ENCODE data around the gene TRPM2. TPM values are rescaled to one million over a fixed set of nuclear protein-coding genes. Genes with fewer than 3 reads are reported as not detected.

TRPM2 gene
- total RNA-seq, 1 donor from 2014 or later: not detected

GRCh38 chr21:44332383-44332782, 21.0 kb upstream of the TRPM2 start:
- Mint-ChIP-seq H3K4me1 (ENCODE audit: unreplicated experiment) (peaks cover under 1% of the 10 kb centered on the region), H3K4me3 (ENCODE audit: unreplicated experiment) (no peak overlapping the region), H3K27ac (ENCODE audit: unreplicated experiment) (no peak overlapping the region), H3K36me3 (ENCODE audit: unreplicated experiment) (no peaks in the 10 kb centered on the region), H3K27me3 (ENCODE audit: unreplicated experiment) (no peaks in the 10 kb centered on the region), H3K9me3 (ENCODE audit: unreplicated experiment) (no peaks in the 10 kb centered on the region)
- no peak for TF ChIP-seq CTCF (IDR thresholded peaks at IDR 0.05)
- no peak for DNase-seq (ENCODE audit: extremely low spot score, unreplicated experiment)

- H3K27me3 Mint-ChIP-seq (ENCODE audit: unreplicated experiment): no peaks in the 10 kb centered on the region
- H3K27ac Mint-ChIP-seq (ENCODE audit: unreplicated experiment): no peak overlapping the region
- H3K9me3 Mint-ChIP-seq (ENCODE audit: unreplicated experiment): no peaks in the 10 kb centered on the region
- DNase-seq (ENCODE audit: extremely low spot score, unreplicated experiment): no peak
- peaks cover 7% of the 10 kb centered on the region for H3K4me1 Mint-ChIP-seq (ENCODE audit: unreplicated experiment)
- TF ChIP-seq CTCF (IDR thresholded peaks at IDR 0.05): no peak
- H3K4me3 Mint-ChIP-seq (ENCODE audit: unreplicated experiment): no peak overlapping the region
- H3K36me3 Mint-ChIP-seq (ENCODE audit: unreplicated experiment): no peaks in the 10 kb centered on the region
Measured at GRCh38 chr21:44332965-44333364, 20.5 kb upstream of the TRPM2 start.

GRCh38 chr21:44333509-44334328, 19.7 kb upstream of the TRPM2 start:
- no peaks in the 10 kb centered on the region for H3K36me3 Mint-ChIP-seq (ENCODE audit: unreplicated experiment)
- H3K27me3 Mint-ChIP-seq (ENCODE audit: unreplicated experiment): no peaks in the 10 kb centered on the region
- no peak overlapping the region for H3K27ac Mint-ChIP-seq (ENCODE audit: unreplicated experiment)
- DNase-seq (ENCODE audit: extremely low spot score, unreplicated experiment): no peak
- H3K4me3 Mint-ChIP-seq (ENCODE audit: unreplicated experiment): no peak overlapping the region
- H3K9me3 Mint-ChIP-seq (ENCODE audit: unreplicated experiment): no peaks in the 10 kb centered on the region
- no peak for TF ChIP-seq CTCF (IDR thresholded peaks at IDR 0.05)
- peaks cover 11% of the 10 kb centered on the region for H3K4me1 Mint-ChIP-seq (ENCODE audit: unreplicated experiment)

DNA sequence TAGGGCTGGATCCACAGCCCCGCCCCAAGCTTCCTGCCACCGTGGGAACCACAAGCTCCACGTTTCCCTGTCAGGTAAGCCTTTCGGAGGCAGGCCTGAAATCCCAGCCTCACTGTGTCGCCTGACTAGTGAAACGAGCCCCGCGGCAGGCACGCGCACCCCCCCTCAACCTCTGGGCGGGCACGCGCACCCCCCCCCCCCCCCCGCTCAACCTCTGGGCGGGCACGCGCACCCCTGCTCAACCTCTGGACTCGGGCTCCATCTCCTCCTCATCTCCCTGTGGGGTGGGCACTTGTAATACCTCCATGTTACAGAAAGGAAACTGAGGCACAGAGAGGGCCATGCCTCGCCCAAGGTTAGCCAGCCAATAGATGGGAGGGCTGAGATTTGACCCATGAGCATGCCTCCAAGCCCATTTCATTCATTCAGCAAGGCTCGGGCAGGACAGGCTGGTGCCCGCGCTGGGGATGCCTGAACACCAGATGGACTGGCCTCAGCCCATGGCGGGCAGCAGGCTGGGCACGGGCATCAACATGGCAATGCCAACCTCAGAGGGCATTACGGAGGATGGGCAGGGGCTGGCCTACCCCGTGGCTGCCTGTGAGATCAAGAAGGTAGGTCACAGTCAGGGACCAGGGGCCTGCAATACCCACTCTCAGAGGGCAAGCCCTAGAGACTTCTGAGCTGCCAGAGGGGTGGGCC, 18.9 kb upstream of the TRPM2 start:
- H3K36me3 Mint-ChIP-seq (ENCODE audit: unreplicated experiment): no peaks in the 10 kb centered on the region
- no peaks in the 10 kb centered on the region for H3K9me3 Mint-ChIP-seq (ENCODE audit: unreplicated experiment)
- no peaks in the 10 kb centered on the region for H3K27me3 Mint-ChIP-seq (ENCODE audit: unreplicated experiment)
- no peak overlapping the region for H3K4me3 Mint-ChIP-seq (ENCODE audit: unreplicated experiment)
- DNase-seq (ENCODE audit: extremely low spot score, unreplicated experiment): no peak
- peaks cover 13% of the 10 kb centered on the region for H3K4me1 Mint-ChIP-seq (ENCODE audit: unreplicated experiment)
- no peak for TF ChIP-seq CTCF (IDR thresholded peaks at IDR 0.05)
- H3K27ac Mint-ChIP-seq (ENCODE audit: unreplicated experiment): no peak overlapping the region

Data from osteocyte (in vitro differentiated cells).